Measurements from ENCODE around the gene GPR176. TPM values are rescaled to one million over a fixed set of nuclear protein-coding genes. Genes with fewer than 3 reads are reported as not detected.

GPR176 gene
- total RNA-seq, 1 donor from 2014 or later: 15.9 TPM

- H3K4me1 Mint-ChIP-seq (ENCODE audit: low read depth, unreplicated experiment): no peaks in the 10 kb centered on the region
- no peak overlapping the region for H3K27ac Mint-ChIP-seq (ENCODE audit: unreplicated experiment)
- no peaks in the 10 kb centered on the region for H3K9me3 Mint-ChIP-seq (ENCODE audit: unreplicated experiment)
Observed at GRCh38 chr15:39859636-39860035, 60.4 kb downstream of the GPR176 start.

GRCh38 chr15:39857132-39857531 lies 62.9 kb downstream of the GPR176 start:
- Mint-ChIP-seq H3K4me3 (ENCODE audit: unreplicated experiment) (no peak overlapping the region), H3K27ac (ENCODE audit: unreplicated experiment) (no peak overlapping the region), H3K4me1 (ENCODE audit: low read depth, unreplicated experiment) (peaks cover 4% of the 10 kb centered on the region), H3K36me3 (ENCODE audit: unreplicated experiment) (no peaks in the 10 kb centered on the region), H3K27me3 (ENCODE audit: unreplicated experiment) (no peaks in the 10 kb centered on the region), H3K9me3 (ENCODE audit: unreplicated experiment) (no peaks in the 10 kb centered on the region)
- TF ChIP-seq, protein P1, sequence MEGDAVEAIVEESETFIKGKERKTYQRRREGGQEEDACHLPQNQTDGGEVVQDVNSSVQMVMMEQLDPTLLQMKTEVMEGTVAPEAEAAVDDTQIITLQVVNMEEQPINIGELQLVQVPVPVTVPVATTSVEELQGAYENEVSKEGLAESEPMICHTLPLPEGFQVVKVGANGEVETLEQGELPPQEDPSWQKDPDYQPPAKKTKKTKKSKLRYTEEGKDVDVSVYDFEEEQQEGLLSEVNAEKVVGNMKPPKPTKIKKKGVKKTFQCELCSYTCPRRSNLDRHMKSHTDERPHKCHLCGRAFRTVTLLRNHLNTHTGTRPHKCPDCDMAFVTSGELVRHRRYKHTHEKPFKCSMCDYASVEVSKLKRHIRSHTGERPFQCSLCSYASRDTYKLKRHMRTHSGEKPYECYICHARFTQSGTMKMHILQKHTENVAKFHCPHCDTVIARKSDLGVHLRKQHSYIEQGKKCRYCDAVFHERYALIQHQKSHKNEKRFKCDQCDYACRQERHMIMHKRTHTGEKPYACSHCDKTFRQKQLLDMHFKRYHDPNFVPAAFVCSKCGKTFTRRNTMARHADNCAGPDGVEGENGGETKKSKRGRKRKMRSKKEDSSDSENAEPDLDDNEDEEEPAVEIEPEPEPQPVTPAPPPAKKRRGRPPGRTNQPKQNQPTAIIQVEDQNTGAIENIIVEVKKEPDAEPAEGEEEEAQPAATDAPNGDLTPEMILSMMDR (IDR thresholded peaks at IDR 0.05; ENCODE audit: partially characterized antibody, unreplicated experiment): no peak
- DNase-seq: no peak

More at GRCh38 chr15:39859636-39860035, 60.4 kb downstream of the GPR176 start:
- TF ChIP-seq, protein P1 (IDR thresholded peaks at IDR 0.05; ENCODE audit: partially characterized antibody, unreplicated experiment): no peak
- no peak for DNase-seq
- H3K36me3 Mint-ChIP-seq (ENCODE audit: unreplicated experiment): no peaks in the 10 kb centered on the region
- H3K27me3 Mint-ChIP-seq (ENCODE audit: unreplicated experiment): no peaks in the 10 kb centered on the region
- no peak overlapping the region for H3K4me3 Mint-ChIP-seq (ENCODE audit: unreplicated experiment)

DNA sequence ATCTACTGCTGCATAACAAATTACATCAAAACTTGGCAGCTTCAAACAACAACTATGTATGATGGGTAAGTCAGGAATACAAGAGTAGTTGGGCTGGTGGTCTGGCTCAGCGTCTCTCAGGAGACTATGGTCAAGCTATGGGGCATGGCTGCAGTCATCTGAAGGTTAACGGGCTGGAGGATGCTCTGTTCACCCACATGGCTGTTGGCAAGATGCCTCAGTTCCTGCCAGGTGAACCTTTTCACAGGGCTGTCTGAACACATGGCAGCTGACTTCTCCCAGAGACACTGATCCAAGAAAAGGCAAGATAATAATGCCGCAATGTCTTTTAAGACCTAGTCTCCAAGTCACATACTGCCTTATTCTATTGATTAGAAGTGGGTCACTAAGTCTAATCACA lies 63.7 kb downstream of the GPR176 start:
- H3K27me3 Mint-ChIP-seq (ENCODE audit: unreplicated experiment): no peaks in the 10 kb centered on the region
- DNase-seq: no peak
- H3K27ac Mint-ChIP-seq (ENCODE audit: unreplicated experiment): no peak overlapping the region
- no peaks in the 10 kb centered on the region for H3K36me3 Mint-ChIP-seq (ENCODE audit: unreplicated experiment)
- no peak overlapping the region for H3K4me3 Mint-ChIP-seq (ENCODE audit: unreplicated experiment)
- H3K4me1 Mint-ChIP-seq (ENCODE audit: low read depth, unreplicated experiment): peaks cover 12% of the 10 kb centered on the region
- TF ChIP-seq, protein P1 (IDR thresholded peaks at IDR 0.05; ENCODE audit: partially characterized antibody, unreplicated experiment): no peak
- no peaks in the 10 kb centered on the region for H3K9me3 Mint-ChIP-seq (ENCODE audit: unreplicated experiment)

GRCh38 chr15:39855400-39855799 lies 64.7 kb downstream of the GPR176 start:
- H3K9me3 Mint-ChIP-seq (ENCODE audit: unreplicated experiment): no peaks in the 10 kb centered on the region
- no peak overlapping the region for H3K27ac Mint-ChIP-seq (ENCODE audit: unreplicated experiment)
- no peaks in the 10 kb centered on the region for H3K36me3 Mint-ChIP-seq (ENCODE audit: unreplicated experiment)
- TF ChIP-seq, protein P1 (IDR thresholded peaks at IDR 0.05; ENCODE audit: partially characterized antibody, unreplicated experiment): no peak
- no peak for DNase-seq
- H3K27me3 Mint-ChIP-seq (ENCODE audit: unreplicated experiment): no peaks in the 10 kb centered on the region
- H3K4me1 Mint-ChIP-seq (ENCODE audit: low read depth, unreplicated experiment): peaks cover 20% of the 10 kb centered on the region
- no peak overlapping the region for H3K4me3 Mint-ChIP-seq (ENCODE audit: unreplicated experiment)

DNA sequence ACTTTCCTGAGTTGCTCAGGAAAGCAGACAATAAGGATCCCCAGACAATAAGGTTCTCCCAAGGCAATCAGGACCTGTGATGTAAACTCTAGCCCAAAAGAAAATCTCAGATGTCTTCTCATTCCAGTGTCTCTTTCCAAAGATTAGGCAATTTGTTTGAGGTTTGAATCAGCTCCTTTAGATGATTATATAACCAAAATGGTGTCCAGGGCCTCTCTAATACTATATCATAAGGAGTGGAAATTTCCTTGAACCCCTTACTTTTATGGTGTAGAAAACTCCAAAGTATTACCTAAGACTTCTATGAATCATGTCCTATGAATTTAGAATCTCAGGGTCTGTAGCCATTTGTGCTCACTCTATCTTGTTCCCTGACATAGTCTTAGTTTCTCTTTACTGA lies 65.9 kb downstream of the GPR176 start:
- Mint-ChIP-seq H3K27ac (ENCODE audit: unreplicated experiment) (no peak overlapping the region), H3K9me3 (ENCODE audit: unreplicated experiment) (no peaks in the 10 kb centered on the region), H3K4me3 (ENCODE audit: unreplicated experiment) (no peak overlapping the region), H3K27me3 (ENCODE audit: unreplicated experiment) (no peaks in the 10 kb centered on the region), H3K36me3 (ENCODE audit: unreplicated experiment) (no peaks in the 10 kb centered on the region), H3K4me1 (ENCODE audit: low read depth, unreplicated experiment) (peaks cover 32% of the 10 kb centered on the region)
- no peak for DNase-seq
- TF ChIP-seq, protein P1 (IDR thresholded peaks at IDR 0.05; ENCODE audit: partially characterized antibody, unreplicated experiment): no peak

All from glutamatergic neuron (in vitro differentiated cells).